HG02588 (cell line): ENCODE results near the gene SCN2A.
A peak's percentile ranks its signal among the peaks of the same experiment; 100 is the strongest.

Experiments used
- ATAC-seq: cut with Tn5 transposase; IDR thresholded peaks from one replicate; pipeline ENCODE4 v1.9.1; 2021; ENCODE audit warnings: mild to moderate bottlenecking, moderate library complexity; ENCODE audit not compliant: unreplicated experiment

The SCN2A gene

DNA sequence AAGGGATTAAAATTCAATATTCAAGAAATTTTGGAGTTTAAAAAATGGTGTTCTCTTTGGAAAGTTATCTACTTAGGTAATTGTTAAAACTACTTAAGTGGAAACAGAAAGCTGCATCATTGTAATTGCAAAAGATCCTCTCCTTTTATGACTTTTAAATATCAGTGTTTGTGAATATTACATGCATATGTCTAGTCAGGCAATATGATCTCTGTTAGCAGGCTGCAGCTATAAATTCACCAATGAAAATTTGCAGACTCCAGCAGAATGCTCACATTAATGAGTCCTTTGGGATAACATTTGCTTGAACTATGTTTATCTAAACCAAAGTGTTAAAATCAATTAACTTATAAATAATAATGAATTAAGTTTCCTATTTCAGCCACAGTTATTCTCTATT is 171.1 kb downstream of the SCN2A start:
- ATAC-seq = no peak

DNA sequence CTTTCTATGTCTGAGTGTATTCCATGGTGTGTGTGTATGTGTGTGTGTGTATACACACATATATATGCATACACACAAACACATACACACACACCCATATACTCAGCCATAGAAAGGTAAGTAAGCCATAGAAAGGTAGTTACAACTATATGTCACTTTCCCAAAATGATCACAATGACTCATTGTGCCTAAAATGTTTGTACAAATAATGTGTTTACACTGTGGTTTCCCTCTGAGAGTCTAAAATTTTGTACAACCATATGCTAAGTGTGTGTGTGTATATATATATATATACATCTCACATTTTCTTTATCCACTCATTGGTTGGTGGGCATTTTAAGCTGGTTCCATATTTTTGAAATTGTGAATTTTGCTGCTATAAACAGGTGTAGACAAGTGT is 175.0 kb downstream of the SCN2A start:
- no peak for ATAC-seq

DNA sequence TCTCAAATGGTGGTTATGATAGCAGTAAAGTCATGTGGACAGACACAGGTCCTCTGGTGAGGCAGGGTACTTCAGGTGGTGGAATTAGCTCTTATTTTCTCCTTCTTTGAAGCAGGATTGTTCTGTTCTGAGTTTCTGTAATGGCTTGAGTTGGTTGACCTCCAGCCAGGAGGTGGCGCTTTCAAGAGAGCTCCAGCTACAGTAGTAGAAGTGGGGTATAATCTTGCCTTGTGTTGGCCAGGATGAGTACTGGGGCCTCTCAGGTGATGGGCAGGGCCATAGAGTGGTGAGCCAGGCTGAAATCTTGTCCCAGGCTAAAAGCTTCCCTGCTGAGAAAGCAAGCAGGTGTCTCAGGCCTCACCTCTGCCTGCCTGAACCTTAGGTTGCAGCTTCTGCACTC is 177.8 kb downstream of the SCN2A start:
- no peak for ATAC-seq

DNA sequence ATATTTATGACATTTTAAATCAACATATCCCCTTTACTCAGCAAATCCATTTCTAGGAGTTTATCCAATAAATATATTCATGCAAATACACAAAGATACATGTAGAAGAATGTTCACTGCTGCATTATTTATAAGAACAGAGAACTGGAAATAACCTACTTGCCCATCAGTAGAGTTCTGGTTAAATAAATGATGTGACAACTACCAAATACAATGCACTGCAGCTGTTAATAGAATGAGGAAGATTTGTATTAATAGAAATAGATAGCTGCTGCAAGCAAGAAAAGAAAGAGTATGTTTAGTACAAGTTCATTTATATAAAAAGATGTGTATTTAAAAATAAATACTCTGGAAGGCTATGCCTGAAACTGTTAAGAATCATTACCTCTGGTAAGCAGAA is 181.0 kb downstream of the SCN2A start:
- ATAC-seq = no peak

DNA sequence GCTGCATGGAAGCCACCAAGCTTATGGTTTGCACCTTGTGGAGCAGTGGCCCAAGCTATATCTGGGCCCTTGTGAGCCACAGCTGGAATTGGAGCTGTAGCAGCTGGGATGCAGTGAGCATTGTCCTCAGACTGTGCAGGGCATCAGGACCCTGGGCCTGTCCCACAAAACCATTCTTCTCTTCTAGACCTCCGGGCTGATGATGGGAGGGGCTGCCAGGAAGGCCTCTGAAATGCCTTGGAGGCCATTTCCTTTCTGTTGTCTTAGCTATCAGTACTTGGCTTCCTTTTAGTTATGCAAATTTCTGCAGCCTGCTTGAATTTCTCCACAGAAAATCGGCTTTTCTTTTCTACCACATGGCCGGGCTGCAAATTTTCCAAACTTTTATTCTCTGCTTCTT is 183.9 kb downstream of the SCN2A start:
- no peak for ATAC-seq

DNA sequence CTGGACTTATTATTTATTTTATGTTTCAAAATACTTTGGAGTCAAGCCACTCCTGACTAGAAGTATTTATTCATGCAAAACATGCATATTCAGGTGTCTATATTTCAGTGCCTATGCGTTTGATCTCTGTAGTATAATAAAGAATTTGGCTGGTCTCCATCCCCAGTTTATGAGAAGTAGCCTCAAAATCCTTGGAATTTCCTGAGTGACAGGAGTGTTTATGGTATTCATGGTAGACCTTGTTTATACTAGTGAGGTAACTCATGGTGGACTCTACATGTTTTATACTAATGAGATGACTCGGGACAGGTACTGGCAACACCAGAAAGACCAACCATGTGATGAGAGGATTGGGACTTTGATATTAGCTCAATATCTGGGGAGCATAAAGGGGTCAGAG is 186.3 kb downstream of the SCN2A start:
- no peak for ATAC-seq

DNA sequence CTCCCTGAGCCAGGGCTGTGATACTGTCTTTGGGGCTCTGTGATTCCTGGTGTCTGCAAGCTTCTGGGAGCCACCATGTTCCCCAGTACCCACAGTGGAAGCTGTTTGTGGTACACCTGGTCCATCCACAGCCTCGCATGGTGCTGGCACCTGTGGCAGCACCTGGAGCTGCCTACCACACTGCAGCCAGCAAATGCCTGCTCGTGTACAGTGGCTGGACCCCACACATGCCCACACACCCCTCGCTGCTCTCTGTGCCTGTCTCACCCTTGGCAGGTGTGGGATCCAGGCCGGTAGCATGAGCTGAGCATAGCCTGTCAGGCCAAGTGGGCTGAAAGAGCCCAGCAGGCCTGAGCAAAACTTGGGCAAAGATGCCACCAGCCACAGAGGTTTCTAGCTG is 188.5 kb downstream of the SCN2A start:
- ATAC-seq = no peak

DNA sequence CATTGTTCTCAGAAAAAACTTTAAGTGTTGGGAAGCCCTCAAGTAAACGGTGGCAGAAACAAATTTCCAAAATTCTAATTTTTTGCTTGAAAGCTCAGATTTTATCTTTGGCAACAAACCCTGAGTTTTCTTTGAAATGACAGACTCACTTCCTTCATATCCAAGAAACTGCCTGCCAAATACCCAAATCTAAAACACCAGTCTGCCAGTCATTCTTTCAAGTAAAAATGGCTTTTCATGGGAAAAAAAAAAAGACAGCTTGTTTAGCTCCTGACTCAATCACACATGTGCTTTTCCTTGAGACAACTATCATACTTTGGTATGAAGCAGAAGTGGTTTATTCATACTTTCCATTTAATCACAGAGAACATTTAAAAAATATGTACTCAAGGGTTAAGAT is 189.7 kb downstream of the SCN2A start:
- ATAC-seq = no peak

DNA sequence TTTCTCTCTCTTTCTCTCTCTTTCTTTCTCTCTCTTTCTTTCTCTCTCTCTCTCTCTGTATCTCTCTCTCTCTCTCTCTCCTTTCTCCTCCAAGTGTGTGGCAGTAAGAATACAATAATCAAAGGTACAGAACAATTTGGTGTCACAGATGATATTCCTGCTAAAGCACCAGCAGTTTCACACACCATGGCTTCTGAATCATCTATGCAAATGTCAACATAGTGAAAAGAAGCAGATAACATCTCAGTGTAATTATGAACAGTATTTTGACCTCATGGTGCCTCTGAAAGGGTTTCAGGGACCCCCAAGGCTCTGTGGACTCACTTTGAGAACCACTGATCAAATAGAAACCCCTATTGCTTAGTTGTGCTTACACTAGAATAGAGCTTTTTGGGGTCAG is 191.8 kb downstream of the SCN2A start:
- ATAC-seq = no peak

DNA sequence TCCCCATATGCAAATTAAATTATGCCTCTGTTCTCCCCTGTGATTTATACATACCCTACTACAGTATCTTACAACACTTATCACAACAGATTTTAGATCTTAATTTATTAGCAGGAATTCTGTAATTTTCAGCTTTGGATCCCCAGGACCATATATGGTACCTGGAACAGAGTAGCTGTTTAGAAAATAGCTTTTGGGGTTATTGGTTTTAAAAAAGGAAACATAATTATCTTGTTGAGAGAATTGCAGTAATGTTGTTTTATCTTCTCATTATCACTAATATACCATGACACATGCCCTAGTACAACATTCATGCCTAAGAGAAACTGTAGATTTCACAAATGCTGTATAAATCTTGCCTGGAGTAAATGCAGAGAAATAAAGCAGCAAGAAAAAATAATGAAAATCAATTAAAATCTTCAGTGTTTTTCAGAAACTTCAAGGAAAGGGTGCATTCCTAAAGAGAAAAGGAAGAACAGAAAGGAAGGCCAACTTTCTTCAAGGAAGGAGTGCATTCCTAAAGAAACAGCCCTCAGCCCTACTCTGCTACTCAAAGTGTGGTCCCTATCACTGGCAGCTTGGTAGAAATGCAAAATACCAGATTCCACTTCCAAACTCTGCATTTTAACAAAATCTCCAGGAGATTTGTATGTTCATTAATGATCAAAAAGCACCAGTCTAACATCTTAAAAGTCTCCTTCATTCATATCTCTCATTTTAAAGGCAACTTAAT is 193.2 kb downstream of the SCN2A start:
- ATAC-seq = no peak

DNA sequence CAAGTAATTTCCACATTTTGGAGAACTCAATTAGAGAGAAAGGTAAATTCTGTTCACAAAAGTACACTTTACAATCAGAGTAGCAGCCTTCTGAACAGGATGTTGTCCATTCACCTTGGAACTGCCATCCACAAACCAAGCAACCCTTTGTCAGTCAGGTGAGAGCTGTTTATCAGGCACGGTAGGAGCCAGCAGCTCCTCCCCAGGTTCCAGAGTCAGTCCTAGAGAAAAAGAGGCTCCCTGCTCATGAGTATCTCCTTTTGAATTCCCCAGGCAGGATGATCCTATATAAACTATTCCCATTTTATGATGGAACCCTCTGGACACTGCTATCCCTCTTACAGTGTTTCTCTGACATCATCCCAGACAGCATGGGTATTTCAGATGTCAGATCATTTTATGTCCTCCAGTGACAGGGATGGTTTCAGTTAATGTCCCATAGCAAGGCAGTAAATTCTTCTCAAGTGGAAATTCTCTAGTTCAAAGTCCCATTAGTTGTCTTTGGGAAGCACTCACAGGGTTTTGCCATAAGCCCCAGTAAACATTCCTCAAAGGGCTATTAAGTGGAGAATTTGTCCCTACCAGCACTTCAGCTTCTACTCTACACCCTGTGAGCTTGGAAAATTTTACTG is 195.8 kb downstream of the SCN2A start:
- no peak for ATAC-seq

DNA sequence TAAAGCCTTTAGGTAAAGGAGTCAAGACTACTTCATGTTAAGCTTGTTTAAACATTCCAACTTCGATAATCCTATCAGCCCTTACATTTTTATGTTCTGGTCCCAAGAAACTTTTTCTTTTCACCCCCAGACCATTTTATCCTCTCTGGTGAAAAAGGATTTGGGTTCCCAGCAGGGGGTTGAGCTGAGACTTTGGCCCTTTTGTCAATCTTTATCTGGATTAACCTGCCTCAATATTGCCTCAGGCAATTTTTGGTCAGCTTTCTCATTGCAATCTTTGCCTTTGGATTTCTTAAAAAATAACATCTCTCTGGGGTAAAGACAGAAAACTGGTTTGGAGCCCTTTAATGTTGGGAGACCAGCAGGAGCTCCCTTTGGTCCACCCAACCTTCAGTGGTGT is 196.4 kb downstream of the SCN2A start:
- ATAC-seq = no peak

DNA sequence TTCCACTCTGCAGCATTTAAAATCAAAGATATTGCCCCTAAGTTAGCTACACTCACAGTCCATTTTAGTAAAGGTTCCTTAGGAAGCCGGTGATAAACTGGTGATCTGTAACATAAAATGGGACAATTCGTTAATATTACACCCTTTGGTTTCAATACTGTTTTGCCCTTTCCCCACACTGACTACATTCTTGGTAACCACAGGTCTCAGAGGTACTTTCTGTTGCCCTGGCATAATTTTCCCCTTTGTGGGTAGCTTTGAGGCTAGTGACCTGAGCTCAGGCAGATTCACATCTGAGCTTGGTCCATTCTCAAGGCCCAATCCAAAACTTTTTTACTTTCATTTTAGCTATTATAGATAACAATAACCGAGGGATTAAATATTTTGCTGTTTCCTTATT is 197.3 kb downstream of the SCN2A start:
- ATAC-seq = peak; percentile 74

DNA sequence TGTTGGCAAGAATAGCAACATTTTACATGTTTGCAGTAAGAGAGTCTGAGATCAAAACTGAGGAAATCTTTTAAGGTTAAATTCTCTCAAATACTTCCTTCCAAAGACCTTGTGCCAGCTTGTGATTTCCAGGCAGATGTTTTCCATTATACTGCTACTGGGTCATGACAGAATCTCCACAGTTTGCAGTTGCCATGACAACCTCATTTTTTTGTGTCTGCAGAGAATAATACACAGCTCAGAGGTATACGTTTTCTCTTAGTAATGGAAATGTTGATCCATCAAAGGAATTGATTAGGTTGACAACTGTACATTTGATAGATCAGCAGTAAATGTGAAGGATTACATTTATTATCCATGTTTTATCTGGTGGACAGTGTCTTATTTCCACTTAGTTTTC is 201.2 kb downstream of the SCN2A start:
- ATAC-seq = no peak
